GM12873 (cell line): ENCODE data around the gene DLL3.

Source experiments
- CTCF ChIP-seq: IDR thresholded peaks from 2 replicates; pipeline ENCODE4 v1.5.1; 2012; ENCODE audit warnings: low read depth, mild to moderate bottlenecking, moderate library complexity, low read length, control low read depth; ENCODE audit not compliant: insufficient read depth; ENCODE audit errors: missing control alignments

Gene DLL3

GRCh38 chr19:39492788-39493187 is 6.0 kb upstream of the DLL3 start:
- no peak for TF ChIP-seq CTCF

DNA sequence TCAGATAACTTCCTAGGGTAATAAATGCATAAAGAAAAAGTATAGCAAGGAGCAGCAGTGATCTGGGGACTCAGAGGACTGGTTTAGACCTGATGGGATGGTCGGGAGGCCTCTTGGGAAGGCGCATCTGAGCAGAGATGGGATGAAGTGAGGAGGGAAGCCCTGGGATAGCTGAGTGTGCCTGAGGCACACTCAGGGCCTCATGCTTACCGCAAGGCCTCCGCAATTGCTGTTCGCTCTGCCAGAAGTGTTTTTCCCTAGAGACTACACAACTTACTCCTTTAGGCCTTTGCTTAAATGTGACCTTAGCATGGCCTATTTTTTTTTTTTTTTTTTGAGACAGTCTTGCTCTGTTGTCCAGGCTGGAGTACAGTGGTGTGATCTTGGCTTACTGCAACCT is 4.1 kb upstream of the DLL3 start:
- TF ChIP-seq CTCF: no peak

- TF ChIP-seq CTCF: no peak
Observed at GRCh38 chr19:39496063-39496462, 2.7 kb upstream of the DLL3 start.

DNA sequence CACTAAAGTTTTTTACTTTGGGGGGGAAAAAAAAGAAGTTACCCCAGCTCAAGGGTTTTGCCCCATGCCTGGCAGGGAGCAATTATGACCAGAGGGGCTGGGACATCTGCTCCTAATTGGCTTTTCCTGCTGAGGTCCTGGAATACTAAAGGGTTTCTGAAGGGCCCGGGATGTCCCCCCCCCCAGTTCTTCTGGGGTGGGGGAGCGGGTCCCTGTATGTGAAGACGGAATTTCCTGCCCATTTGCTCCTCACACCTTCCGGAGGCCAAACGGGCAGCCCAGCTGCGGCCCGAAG is 1.1 kb upstream of the DLL3 start:
- TF ChIP-seq CTCF: no peak

DNA sequence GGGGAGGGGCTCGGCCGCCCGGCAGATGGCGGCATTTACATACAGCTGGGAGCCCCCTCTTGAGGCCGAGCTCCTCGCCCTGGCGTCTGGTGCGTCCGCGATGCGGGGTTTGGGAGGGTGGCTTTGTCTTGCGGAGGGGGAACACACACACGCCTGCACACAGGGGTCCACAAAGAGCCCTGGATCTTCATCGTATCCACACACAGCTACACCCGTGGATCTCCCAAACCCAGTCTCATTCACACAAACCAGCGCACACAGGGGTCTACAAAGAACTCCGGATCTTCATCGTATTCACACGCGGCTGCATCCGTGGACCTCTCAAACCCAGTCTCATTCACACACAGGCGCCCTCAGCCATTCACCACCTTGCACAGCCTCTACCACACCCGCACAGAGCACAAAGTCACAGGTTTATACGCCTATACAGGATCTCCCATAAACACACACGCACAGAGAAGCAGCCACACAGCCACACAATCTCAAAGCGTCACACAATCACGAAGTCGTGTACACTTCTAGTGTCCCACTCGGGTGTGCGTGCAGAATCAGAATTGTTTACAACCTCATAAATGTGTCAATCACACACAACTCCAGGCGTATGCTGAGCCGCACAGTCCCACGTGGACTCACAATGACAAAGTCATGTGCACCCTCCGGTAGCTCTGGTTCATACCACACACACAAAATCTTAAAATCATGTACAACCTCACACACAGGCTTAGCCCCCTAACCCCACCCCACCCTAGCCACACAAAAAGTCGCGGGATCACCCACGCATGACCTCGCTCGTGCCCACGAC is 550 bp upstream of the DLL3 start:
- TF ChIP-seq CTCF: peak; percentile 31

- TF ChIP-seq CTCF: no peak
Observed at GRCh38 chr19:39499932-39500331, 1.2 kb downstream of the DLL3 start.

GRCh38 chr19:39500543-39500942 is 1.8 kb downstream of the DLL3 start:
- no peak for TF ChIP-seq CTCF

DNA sequence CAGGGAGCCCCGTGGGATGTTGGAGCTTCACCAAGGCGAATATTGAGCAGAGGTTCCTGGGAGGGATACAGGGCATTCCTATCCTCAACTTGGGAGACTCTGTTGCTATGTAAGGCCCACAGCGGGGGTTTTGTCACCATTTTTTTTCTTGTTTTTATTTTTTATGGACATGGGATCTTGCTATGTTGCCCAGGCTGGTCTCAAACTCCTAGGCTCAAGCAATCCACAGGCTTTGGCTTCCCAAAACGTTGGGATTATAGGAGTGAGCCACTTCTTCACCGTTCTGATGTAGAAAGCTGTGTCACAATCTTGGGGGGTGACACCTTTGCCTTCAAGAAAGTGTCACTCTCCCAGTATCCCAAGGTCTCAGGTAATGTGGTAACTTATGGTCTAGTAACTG is 2.6 kb downstream of the DLL3 start:
- no peak for TF ChIP-seq CTCF
